Stomach (tissue), 9 donors: ENCODE data around the gene APOM. TPM values are rescaled to one million over a fixed set of nuclear protein-coding genes. Genes with fewer than 3 reads are reported as not detected.
A peak's percentile ranks its signal among the peaks of the same experiment; 100 is the strongest.

ENCODE experiments used
- DNase-seq, 2 donors: peaks; one replicate each; pipeline versions ENCODE4 v3.0.0 to v3.0.0-alpha.2; 2013 to 2019
- H3K27ac ChIP-seq, 5 donors: fragments of 200-600 bp in 4 of 5; sonication (generic) in 4 of 5; one replicate each; pipeline ENCODE4 v1.5.1; 2013 to 2019; ENCODE audit warnings: mild to moderate bottlenecking in 1 of 5, moderate library complexity in 1 of 5
- H3K27me3 ChIP-seq, 3 donors: fragments of 200-600 bp; sonication (generic); one replicate each; pipeline ENCODE4 v1.5.1; 2017 to 2019; ENCODE audit warnings: mixed run types in 1 of 3
- H3K36me3 ChIP-seq, 4 donors: fragments of 200-600 bp; sonication (generic); 1 replicate in 3 of 4; 2 replicates in 1 of 4; pipeline ENCODE4 v1.5.1; 2016 to 2019
- H3K4me1 ChIP-seq, 4 donors: fragments of 200-600 bp; sonication (generic); one replicate each; pipeline ENCODE4 v1.5.1; 2016 to 2019
- H3K4me3 ChIP-seq, 4 donors: fragments of 200-600 bp; sonication (generic) in 3 of 4; one replicate each; pipeline ENCODE4 v1.5.1; 2016 to 2019; ENCODE audit warnings: mild to moderate bottlenecking in 1 of 4
- H3K9me3 ChIP-seq, 4 donors: fragments of 200-600 bp; sonication (generic); one replicate each; pipeline ENCODE4 v1.5.1; 2016 to 2019
- CTCF ChIP-seq, 7 experiments: fragments of 450-650 bp in 4 of 7; fragments of 200-600 bp in 3 of 7; sonication (generic) in 3 of 7; IDR thresholded peaks; one replicate each; pipeline ENCODE4 v1.5.1; 2016 to 2019; ENCODE audit warnings: antibody characterized with exemption in 7 of 7, control low read depth in 2 of 7, mild to moderate bottlenecking in 1 of 7
- EP300 ChIP-seq: sonication (generic); formaldehyde crosslinking; IDR thresholded peaks from one replicate; pipeline ENCODE4 v1.6.1; 2017; ENCODE audit warnings: antibody characterized with exemption
- POLR2A ChIP-seq, 4 donors: fragments of 450-650 bp; IDR thresholded peaks; one replicate each; pipeline ENCODE4 v1.6.1; 2016; ENCODE audit warnings: antibody characterized with exemption in 4 of 4, control low read depth in 2 of 4, mild to moderate bottlenecking in 1 of 4, moderate library complexity in 1 of 4
- POLR2AphosphoS5 ChIP-seq, 3 donors: sonication (generic); formaldehyde crosslinking; IDR thresholded peaks; one replicate each; pipeline ENCODE4 v1.6.1; 2016; ENCODE audit warnings: antibody characterized with exemption in 3 of 3
- WGBS, 5 donors: extraction: QIAGEN DNeasy Blood & Tissue Kit in 3 of 5; methylation state at CpG; one replicate each; pipeline versions ENCODE4 v1.1.5 to v1.1.7; 2013 to 2018; 5-methylcytosine and 5-hydroxymethylcytosine counted together
- intact Hi-C: fragments of 100-400 bp; cut with DNase I; formaldehyde crosslinking; loops from one replicate; pipeline ENCODE4 v1.15.1; 2023; ENCODE audit warnings: low total_unique reads
- polyA plus RNA-seq, 3 donors: library from polyadenylated mRNA; stranded (reverse); fragments of 200-250 nt; gene quantifications; one replicate each; pipeline ENCODE4 v1.2.3, GENCODE V29; 2013
- total RNA-seq, 5 donors: library from RNA; depleted of rRNA; stranded (reverse); fragments of >200 nt; gene quantifications; one replicate each; pipeline versions ENCODE4 v1.1.0 to v1.2.3, GENCODE V29; 2014 to 2016
- donor health status: healthy with polysubstance abuse.
- donor health status: Bipolar disorder and iron deficiency.
- donor health status: healthy.

The APOM gene
- total and polyA plus RNA-seq, 8 donors, result 1.3 to 14.2 (median 6.4) TPM; not detected in 3

- H3K27ac ChIP-seq, result peak overlapping the region; percentile 41 to 99 (median 98)
- peak in 1 of 2 donors; percentile 34 for DNase-seq
- peak overlapping the region; percentile 70 to 95 (median 90) for H3K4me3 ChIP-seq
- H3K27me3 ChIP-seq, result no peaks in the 10 kb centered on the region
- peaks cover 37 to 46% (median 43%) of the 10 kb centered on the region in 4 donors for H3K36me3 ChIP-seq
- intact Hi-C loops, result no loop called here
- H3K4me1 ChIP-seq, result peaks cover 16 to 28% (median 23%) of the 10 kb centered on the region in 4 donors
- 14 to 22% (median 20%) methylated on average over 4 of the region's 4 CpGs for WGBS, 5 donors
- H3K9me3 ChIP-seq, result no peaks in the 10 kb centered on the region
- TF ChIP-seq EP300 (no peak), CTCF (IDR thresholded peaks at IDR 0.05) (no peak), POLR2A (IDR thresholded peaks at IDR 0.05) (no peak), POLR2AphosphoS5 (IDR thresholded peaks at IDR 0.05) (no peak)
Observed at GRCh38 chr6:31621991-31622390, 33.7 kb upstream of the APOM start.

GRCh38 chr6:31622684-31623091, 33.0 kb upstream of the APOM start:
- intact Hi-C loops, result no loop called here
- peak; percentile 40 to 71 for DNase-seq
- Histone ChIP-seq H3K9me3 (no peaks in the 10 kb centered on the region), H3K4me1 (peaks cover 16 to 28% (median 23%) of the 10 kb centered on the region in 4 donors), H3K27me3 (no peaks in the 10 kb centered on the region), H3K27ac (peak overlapping the region in 4 of 5 donors; percentile 96 to 99 (median 98)), H3K36me3 (peaks cover 44 to 53% (median 50%) of the 10 kb centered on the region in 4 donors), H3K4me3 (peak overlapping the region in 2 of 4 donors; percentile 86 to 95)
- WGBS, 5 donors, result 25 to 42% (median 40%) methylated on average over 10 of the region's 10 CpGs
- TF ChIP-seq POLR2A (IDR thresholded peaks at IDR 0.05) (no peak), CTCF (IDR thresholded peaks at IDR 0.05) (no peak), EP300 (no peak), POLR2AphosphoS5 (IDR thresholded peaks at IDR 0.05) (no peak)

GRCh38 chr6:31624070-31624469, 31.6 kb upstream of the APOM start:
- Histone ChIP-seq H3K9me3 (no peaks in the 10 kb centered on the region), H3K4me3 (no peak overlapping the region), H3K27me3 (no peaks in the 10 kb centered on the region), H3K4me1 (peaks cover 16 to 28% (median 23%) of the 10 kb centered on the region in 4 donors), H3K36me3 (peaks cover 58 to 67% (median 64%) of the 10 kb centered on the region in 4 donors), H3K27ac (no peak overlapping the region)
- intact Hi-C loops, result no loop called here
- 75 to 90% (median 89%) methylated on average over 10 of the region's 10 CpGs for WGBS, 5 donors
- peak in 1 of 2 donors; percentile 14 for DNase-seq
- TF ChIP-seq CTCF (IDR thresholded peaks at IDR 0.05) (no peak), POLR2AphosphoS5 (IDR thresholded peaks at IDR 0.05) (no peak), POLR2A (IDR thresholded peaks at IDR 0.05) (no peak)

- H3K36me3 ChIP-seq, result peaks cover 87 to 96% (median 93%) of the 10 kb centered on the region in 4 donors
- H3K27ac ChIP-seq, result no peak overlapping the region
- H3K27me3 ChIP-seq, result no peaks in the 10 kb centered on the region
- intact Hi-C loops, result no loop called here
- TF ChIP-seq EP300 (no peak), CTCF (IDR thresholded peaks at IDR 0.05) (no peak), POLR2AphosphoS5 (IDR thresholded peaks at IDR 0.05) (no peak)
- no peaks in the 10 kb centered on the region for H3K9me3 ChIP-seq
- no peak overlapping the region for H3K4me3 ChIP-seq
- 83 to 95% (median 92%) methylated on average over 9 to 10 of the region's 10 CpGs for WGBS, 5 donors
- peaks cover 9 to 22% (median 11%) of the 10 kb centered on the region in 4 donors for H3K4me1 ChIP-seq
- DNase-seq, result no peak
Observed at GRCh38 chr6:31626952-31627351, 28.7 kb upstream of the APOM start.
